Stimulated activated CD8-positive, alpha-beta memory T cell treated with anti-CD3 and anti-CD28 coated beads, Interleukin-15, amount 100 ng/mL, for 4 hours (primary cell): ENCODE data around the gene AVL9.
"Not testable (repeated sequence)": the region's sequence is repeated elsewhere in the genome, so short reads cannot be mapped to it uniquely, and the experiment has no call there.

Source experiments
- DNase-seq, 2 donors: peaks; one replicate each; pipeline ENCODE4 v3.0.0-alpha.2; 2020; ENCODE audit warnings: low read depth in 2 of 2

Gene AVL9

GRCh38 chr7:32637611-32638010 lies 142.3 kb downstream of the AVL9 start:
- not testable (repeated sequence) for DNase-seq
